ENCODE data around the gene UBASH3B.
"Not testable (repeated sequence)": the region's sequence is repeated elsewhere in the genome, so short reads cannot be mapped to it uniquely, and the experiment has no call there.

The UBASH3B gene

GRCh38 chr11:122822241-122822640 is 166.7 kb downstream of the UBASH3B start:
- DNase-seq, result no peak

DNA sequence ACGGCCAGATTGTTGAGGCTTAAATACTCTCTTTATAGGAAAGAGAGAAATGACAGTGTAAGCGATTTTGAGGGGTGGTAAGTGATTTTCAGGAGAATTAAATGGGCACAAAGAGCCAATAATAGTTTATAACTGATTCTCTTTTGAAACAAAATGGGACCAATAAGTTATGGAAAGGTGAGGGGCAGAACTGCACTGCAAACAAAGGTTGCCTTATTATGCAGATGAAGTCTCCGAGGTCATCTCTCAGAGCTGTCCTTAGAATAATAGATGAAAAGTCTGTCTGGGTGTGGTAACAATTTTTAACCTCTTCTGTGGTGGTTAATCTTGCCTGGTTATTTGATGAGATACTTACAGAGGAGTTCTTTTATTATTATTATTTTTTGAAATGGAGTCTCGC is 168.0 kb downstream of the UBASH3B start:
- no peak for DNase-seq

DNA sequence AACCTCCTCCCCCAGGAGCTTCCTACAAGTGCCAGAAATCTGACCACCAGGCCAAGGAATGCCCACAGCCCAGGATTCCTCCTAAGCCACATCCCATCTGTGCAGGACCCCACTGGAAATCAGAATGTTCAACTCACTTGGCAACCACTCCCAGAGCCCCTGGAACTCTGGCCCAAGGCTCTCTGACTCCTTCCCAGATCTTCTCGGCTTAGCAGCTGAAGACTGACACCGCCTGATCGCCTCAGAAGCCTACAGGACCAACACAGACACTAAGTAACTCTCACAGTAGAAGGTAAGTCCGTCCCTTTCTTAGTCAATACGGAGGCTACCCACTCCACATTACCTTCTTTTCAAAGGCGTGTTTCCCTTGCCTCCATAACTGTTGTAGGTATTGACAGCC is 173.8 kb downstream of the UBASH3B start:
- not testable (repeated sequence) for DNase-seq

DNA sequence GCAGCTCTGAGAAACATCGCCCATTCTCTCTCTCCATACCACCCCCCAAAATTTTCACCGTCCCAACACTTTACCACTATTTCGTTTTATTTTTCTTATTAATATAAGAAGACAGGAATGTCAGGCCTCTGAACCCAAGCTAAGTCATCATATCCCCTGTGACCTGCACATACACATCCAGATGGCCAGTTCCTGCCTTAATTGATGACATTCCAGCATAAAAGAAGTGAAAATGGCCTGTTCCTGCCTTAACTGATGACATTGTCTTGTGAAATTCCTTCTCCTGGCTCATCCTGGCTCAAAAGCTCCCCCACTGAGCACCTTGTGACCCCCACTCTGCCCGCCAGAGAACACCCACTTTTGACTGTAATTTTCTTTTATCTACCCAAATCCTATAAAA is 176.8 kb downstream of the UBASH3B start:
- not testable (repeated sequence) for DNase-seq

DNA sequence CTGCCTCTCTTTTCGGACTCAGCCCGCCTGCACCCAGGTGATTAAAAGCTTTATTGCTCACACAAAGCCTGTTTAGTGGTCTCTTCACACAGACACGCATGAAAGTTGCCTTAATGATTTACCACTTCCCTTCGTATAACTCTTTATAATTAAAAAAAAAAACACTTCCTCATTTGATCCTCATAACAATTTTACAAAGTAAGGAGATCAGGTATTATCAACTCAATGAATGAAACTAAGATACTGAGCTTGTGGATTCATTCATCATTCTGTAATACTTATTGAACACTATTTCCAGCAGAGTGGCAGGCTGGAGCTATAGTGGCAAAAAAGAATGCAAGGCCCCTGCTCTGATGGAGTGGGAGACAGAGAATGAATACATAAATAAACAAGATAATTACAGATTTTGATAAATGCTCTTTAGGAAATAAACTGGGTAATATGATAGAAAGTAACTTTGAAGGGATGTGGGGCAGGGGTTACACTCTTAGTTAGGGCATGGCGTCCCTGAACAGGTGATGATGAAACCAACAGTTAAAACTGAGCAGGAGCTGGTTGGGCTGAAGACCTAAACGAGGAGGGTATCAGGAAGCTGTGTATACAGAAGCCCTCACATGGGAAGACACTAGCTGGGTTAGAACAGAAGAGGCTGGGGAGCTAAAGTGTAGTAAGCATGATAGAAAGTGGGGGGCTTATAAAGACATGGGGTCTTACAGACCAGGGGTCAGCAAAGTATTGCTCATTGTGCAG is 177.4 kb downstream of the UBASH3B start:
- DNase-seq, result no peak

DNA sequence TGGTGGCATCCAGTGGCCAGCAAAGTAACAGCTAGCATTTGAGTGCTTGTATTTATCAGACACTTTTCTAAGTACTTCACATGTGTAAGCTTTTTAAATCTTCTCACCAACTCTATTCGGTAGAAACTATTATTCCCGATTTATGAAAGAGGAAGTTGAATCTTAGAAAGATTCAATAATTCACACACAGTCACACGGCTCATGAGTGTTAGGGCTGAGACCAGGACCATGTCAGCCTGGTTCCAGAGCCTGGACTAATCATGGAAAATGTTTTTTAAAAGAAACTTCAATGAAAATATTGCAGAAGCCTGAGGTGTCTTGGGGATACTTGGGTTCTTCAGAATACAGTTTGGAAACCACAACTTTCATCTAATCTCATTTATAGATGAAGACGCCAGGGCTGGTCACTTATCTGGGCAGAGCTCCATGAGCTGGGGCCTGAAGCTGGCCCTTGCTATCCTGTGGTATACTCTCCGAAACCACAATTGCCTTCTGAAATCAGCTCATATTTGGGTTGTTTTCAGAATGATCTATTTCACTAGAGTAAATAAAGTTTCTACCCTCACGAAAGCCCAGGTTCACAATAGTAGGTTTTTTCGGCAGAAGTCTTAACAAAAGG is 178.4 kb downstream of the UBASH3B start:
- DNase-seq, result no peak

- DNase-seq, result no peak
Observed at GRCh38 chr11:122836916-122837315, 181.4 kb downstream of the UBASH3B start.

DNA sequence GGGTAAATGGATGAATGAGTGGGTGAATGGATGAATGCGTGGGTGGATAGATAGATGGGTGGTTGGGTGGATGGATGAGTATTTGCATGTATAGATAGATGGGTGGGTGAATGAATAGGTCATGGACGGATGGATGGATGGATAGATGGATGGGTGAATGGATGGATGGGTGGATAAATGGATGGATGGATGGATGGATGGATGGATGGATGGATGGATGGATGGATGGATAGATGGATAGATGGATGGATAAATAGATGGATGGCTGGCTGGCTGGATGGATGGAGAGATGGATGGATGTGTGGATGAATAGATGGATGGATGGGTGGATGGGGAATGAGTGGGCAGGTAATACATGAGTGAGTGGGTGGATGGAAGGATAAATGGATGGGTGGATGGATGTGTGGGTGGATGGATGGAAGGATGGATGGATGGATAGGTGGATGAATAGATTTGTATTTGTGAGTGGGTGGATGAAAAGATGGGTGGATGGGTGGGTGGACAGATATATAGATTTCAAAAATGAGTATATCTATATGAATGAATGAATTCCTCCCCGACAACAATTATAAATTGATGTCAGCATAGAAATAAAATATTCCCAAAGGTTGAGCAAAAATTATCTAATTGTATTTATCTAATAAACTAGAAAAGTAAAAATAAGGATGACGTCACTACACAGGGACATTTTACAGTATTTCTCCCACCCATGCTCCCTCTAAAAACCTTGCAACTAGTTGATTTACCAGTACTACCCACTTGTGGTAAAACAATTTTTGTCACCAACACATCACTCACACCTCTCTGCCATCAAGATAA is 182.2 kb downstream of the UBASH3B start:
- no peak for DNase-seq

DNA sequence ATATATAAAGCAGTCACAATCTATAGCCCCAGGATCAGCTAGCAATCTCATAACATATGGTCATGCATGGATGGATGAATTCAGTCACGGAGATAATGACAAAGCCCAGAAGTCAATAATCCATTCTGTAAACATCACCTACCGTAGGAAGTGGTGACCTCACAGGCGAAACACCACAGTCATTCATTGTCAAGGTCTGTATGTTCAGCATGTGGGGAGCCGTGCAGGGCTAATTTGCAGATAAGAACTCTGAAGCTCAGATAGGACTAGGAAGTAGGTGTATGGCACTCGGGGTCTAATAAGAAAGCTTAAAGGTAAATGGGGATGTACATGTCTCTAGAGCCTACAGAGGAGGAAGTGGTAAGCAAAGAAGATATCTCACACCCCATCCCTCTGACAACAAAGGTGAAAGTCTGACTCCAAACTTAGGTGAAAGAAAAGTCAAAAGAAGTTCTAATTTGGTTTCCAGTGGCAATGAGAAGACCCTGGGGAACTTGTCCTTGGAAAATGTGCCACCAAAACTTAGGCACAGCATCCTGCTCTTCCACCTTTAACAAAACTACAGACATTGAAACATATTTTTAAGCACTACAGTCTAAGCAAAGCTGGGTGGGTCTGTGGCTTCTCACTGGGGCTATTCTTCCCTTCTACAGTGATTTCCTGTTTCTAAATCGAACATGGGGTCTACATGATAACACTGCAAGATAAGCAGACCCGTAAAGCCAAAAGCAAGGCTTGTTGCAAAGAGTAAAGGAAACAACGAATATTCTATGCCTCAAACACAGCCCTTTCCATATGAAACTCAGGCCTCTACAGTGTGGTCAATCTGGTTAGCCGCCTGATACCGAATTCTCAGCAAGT is 188.0 kb downstream of the UBASH3B start:
- peak in 1 of 2 donors; percentile 16 for DNase-seq

- DNase-seq, result no peak
Observed at GRCh38 chr11:122847466-122847865, 191.9 kb downstream of the UBASH3B start.

DNA sequence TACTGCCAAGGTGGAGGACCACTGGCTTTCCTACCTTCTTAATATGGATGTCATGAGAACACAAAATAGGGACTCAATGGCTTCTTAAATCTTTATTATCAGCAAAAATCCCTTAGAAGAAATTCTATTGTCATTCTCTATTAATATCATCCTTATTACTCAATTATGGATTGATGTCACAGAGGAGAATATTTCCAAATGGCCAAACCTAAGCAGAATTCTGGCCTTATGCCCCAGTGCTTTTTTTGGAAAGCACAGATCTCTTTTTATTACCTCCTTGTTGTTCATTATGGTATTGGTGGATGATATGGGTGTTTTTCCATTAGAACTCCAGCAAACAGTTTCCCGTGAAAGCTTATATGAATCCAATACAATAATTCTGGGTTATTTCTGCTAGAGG is 192.7 kb downstream of the UBASH3B start:
- no peak for DNase-seq

DNA sequence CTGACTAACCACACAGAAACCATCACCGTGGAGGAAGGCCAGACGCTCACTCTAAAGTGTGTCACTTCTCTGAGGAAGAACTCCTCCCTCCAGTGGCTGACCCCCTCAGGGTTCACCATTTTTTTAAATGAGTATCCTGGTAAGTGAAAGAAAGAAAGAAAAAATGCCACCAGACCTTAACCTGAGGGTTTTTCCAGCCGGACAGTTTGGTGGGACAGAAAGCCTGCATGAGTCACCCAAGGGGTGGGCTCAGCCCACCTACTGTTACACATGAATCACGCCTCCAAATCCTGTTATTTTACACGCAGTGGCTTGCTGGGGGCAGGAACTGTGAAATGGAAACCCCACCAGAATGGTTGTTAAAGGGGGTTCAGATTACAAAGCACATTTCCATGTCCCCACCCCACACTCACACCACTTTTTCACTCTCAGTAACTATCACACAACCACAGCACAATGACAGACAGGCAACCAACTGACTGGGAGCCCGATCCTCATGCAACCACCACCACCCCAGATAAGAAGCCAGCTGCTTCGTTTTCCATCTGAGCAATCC is 194.6 kb downstream of the UBASH3B start:
- DNase-seq, result no peak

GRCh38 chr11:122851366-122851966 is 195.9 kb downstream of the UBASH3B start:
- DNase-seq, result peak; percentile 12 to 13

DNA sequence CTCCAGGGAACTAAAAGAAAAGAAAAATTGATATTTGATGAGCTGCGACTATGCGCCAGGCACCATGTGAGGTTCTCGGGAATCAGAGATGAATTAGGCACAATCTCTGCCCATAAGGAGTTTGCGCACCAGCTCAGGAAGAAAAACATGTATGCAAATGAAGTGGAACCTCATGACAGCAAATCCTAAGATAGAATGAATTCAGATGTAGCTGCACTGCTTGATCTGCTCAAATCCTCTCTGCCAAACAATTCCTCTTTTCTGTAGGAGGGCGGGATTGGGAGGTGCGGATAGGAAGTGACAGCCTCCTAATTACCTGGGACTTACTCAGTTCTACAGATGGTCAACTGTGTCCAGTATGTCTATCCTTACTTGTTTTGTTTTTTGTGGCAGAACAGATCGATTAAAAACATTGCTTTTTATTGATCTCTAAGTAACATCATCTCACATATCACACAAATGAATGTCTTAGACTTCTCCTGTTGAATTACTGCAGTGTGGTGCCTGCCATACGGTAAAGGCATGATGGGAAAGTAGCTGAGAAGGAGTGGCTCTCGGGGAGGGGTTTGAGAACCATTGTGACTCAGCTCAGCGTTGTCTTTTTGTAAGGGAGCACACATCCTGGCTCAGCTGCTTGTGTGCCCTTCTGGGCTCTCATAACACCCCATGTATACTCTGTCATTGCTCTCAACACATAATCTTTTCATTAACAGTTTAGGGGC is 196.7 kb downstream of the UBASH3B start:
- DNase-seq, result peak; percentile 35 to 37

GRCh38 chr11:122852796-122853160 is 197.3 kb downstream of the UBASH3B start:
- DNase-seq, result no peak

DNA sequence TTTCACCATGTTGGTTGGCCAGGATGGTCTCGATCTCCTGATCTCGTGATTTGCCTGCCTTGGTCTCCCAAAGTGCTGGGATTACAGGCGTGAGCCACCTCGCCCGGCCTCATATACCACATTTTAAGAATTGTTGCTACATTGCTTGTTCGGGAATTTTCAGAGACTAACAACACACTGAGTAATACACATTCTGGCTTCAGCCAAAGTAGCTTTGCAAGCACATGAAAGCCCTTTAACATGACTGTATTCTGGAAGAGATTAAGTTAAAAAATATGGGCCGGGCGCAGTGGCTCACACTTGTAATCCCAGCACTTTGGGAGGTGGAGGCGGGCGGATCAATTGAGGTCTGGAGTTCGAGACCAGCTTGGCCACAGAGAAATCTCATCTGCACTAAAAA is 197.7 kb downstream of the UBASH3B start:
- DNase-seq, result no peak

GRCh38 chr11:122853971-122854446 is 198.5 kb downstream of the UBASH3B start:
- DNase-seq, result peak; percentile 20 to 68

DNA sequence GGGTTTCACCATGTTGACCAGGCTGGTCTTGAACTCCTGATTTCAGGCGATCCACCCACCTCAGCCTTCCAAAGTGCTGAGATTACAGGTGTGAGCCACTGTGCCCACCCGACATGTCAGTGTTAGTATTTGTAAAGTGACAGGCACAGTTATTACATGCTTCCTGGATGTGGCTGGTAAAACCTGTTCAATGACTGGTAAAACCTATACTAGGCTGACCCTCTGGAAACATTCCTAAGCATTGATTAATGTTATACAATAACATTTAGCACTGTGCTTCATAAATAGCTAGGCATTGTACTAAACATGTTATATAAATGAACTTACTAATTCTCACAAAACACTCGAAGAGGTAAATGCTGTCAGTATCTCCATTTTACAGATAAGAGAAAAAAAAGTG is 206.1 kb downstream of the UBASH3B start:
- DNase-seq, result no peak

- DNase-seq, result no peak
Observed at GRCh38 chr11:122862091-122862490, 206.6 kb downstream of the UBASH3B start.

GRCh38 chr11:122863154-122863553 is 207.6 kb downstream of the UBASH3B start:
- not testable (repeated sequence) for DNase-seq

DNA sequence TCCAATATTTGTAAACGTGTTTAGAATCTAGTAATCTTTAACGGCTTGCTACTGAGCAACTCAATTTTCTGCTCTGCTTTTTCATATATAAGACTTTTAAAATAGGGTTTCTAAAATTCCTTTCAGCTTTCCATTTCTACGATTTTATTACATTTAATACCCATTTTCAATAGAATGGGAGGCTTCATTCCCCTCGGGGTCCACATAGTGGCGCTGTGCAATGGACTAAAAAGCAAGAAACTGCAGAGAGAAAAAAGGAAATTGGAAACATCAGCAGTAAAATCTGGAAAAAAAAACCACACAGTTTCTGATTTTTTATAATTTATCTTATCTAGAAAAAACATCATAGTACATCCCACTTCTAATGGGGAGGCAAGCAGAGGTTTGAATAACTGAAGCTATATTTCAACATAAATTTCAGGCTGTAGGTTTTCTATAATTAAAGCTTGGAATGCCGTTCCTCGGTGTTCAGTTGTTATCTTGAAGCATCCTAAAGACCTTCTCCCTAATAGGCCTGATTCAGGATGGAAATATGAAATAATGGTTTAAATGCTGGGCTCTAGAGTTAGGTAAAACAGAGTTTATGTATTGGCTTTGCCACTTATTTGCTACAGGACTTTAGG is 208.3 kb downstream of the UBASH3B start:
- DNase-seq, result peak; percentile 22 to 44
